PC-3 (cell line): Measurements from ENCODE around the gene SSUH2. TPM values are rescaled to one million over a fixed set of nuclear protein-coding genes. Genes with fewer than 3 reads are reported as not detected.

ENCODE experiments used
- ATAC-seq: fragments of 200-7000 bp; cut with Tn5 transposase; 2 replicates; pipeline ENCODE4 v1.9.1; 2020; ENCODE audit warnings: mild to moderate bottlenecking, moderate library complexity
- BruUV-seq: library from RNA; stranded (reverse); fragments of 400-500 nt; replicated peaks from 2 replicates; lab custom pipeline; 2021; lab: Mats Ljungman, UMichigan
- CTCF ChIA-PET: fragments of 300-600 bp; sonication (Branson Sonifier 250); formaldehyde crosslinking; loops from one replicate; lab custom pipeline; 2022; ENCODE audit warnings: antibody characterized with exemption; lab: Charles Lee
- POLR2A ChIA-PET: fragments of 300-600 bp; sonication (Branson Sonifier 250); formaldehyde crosslinking; loops from one replicate; lab custom pipeline; 2022; ENCODE audit warnings: antibody characterized with exemption; ENCODE audit not compliant: unreplicated experiment; lab: Charles Lee
- DNase-seq: peaks from one replicate; pipeline ENCODE4 v3.0.0-alpha.2; 2015
- H2AFZ ChIP-seq: fragments of 300-600 bp; sonication (generic); 2 replicates; pipeline ENCODE4 v1.6.0; 2016; ENCODE audit warnings: antibody characterized with exemption, low read length
- H3F3A ChIP-seq: fragments of 300-600 bp; sonication (generic); one replicate; pipeline ENCODE4 v1.6.0; 2017; ENCODE audit warnings: antibody characterized with exemption, low read length, control low read depth, mild to moderate bottlenecking; ENCODE audit not compliant: unreplicated experiment
- H3K27ac ChIP-seq: fragments of 300-600 bp; sonication (generic); 2 replicates; pipeline ENCODE4 v1.5.1; 2016; ENCODE audit warnings: mild to moderate bottlenecking, low read length
- H3K27me3 ChIP-seq: fragments of 300-600 bp; sonication (generic); 2 replicates; pipeline ENCODE4 v1.6.1; 2016; ENCODE audit warnings: low read length, mixed read lengths
- H3K36me3 ChIP-seq: fragments of 300-600 bp; sonication (generic); 2 replicates; pipeline ENCODE4 v1.6.1; 2016; ENCODE audit warnings: low read depth, mixed run types, low read length, mixed read lengths
- H3K4me1 ChIP-seq: fragments of 300-600 bp; sonication (generic); 2 replicates; pipeline ENCODE4 v1.5.1; 2016; ENCODE audit warnings: low read length; ENCODE audit not compliant: insufficient read depth
- H3K4me2 ChIP-seq: fragments of 300-600 bp; sonication (generic); 2 replicates; pipeline ENCODE4 v1.6.0; 2016; ENCODE audit warnings: low read length
- H3K4me3 ChIP-seq: fragments of 300-600 bp; sonication (generic); 2 replicates; pipeline ENCODE4 v1.5.1; 2016; ENCODE audit warnings: mild to moderate bottlenecking, low read length, mixed read lengths
- H3K79me2 ChIP-seq: fragments of 300-600 bp; sonication (generic); 2 replicates; pipeline ENCODE4 v1.6.1; 2017; ENCODE audit warnings: low read length, mixed read lengths
- H3K9ac ChIP-seq: fragments of 300-600 bp; sonication (generic); 2 replicates; pipeline ENCODE4 v1.6.0; 2016; ENCODE audit warnings: mild to moderate bottlenecking, low read length
- H3K9me2 ChIP-seq: fragments of 300-600 bp; sonication (generic); replicated peaks from 2 replicates; pipeline ENCODE4 v1.6.1; 2016; ENCODE audit warnings: mixed run types, low read length, mixed read lengths
- H3K9me3 ChIP-seq: fragments of 300-600 bp; sonication (generic); 2 replicates; pipeline ENCODE4 v1.6.1; 2016; ENCODE audit warnings: low read length, mixed read lengths
- H4K20me1 ChIP-seq: fragments of 300-600 bp; sonication (generic); 2 replicates; pipeline ENCODE4 v1.6.1; 2016; ENCODE audit warnings: low read length, mixed read lengths
- CTCF ChIP-seq: fragments of 300-600 bp; sonication (generic); conservative IDR thresholded peaks from 2 replicates; pipeline ENCODE4 v1.5.1; 2017; ENCODE audit warnings: antibody characterized with exemption, low read depth, mild to moderate bottlenecking, low read length
- EZH2 ChIP-seq: fragments of 300-600 bp; sonication (generic); IDR thresholded peaks from one replicate; pipeline ENCODE4 v1.6.1; 2017; ENCODE audit warnings: antibody characterized with exemption, mild to moderate bottlenecking, low read length; ENCODE audit not compliant: unreplicated experiment
- EZH2phosphoT487 ChIP-seq: fragments of 300-600 bp; sonication (generic); IDR thresholded peaks from 2 replicates; pipeline ENCODE4 v1.6.1; 2018; ENCODE audit warnings: mild to moderate bottlenecking, antibody characterized with exemption, low read length, borderline replicate concordance
- intact Hi-C: fragments of 100-400 bp; cut with micrococcal nuclease; formaldehyde crosslinking; loops from 2 replicates; pipeline ENCODE4 v1.9.0; 2023
- total RNA-seq: library from RNA; depleted of rRNA; stranded (reverse); fragments of >200 nt; gene quantifications from 2 replicates; pipeline ENCODE4 v1.2.3, GENCODE V29; 2014

The SSUH2 gene
- total RNA-seq, 1 experiment from 2014 or later: 0.44 TPM

- H3K27me3 ChIP-seq: no peaks in the 10 kb centered on the region
- POLR2A ChIA-PET: no interaction called here
- no peaks in the 10 kb centered on the region for H3K79me2 ChIP-seq
- no TSS peak for BruUV-seq
- H3K9ac ChIP-seq: no peak overlapping the region
- TF ChIP-seq EZH2phosphoT487: no peak
- TF ChIP-seq CTCF: no peak
- no peak for TF ChIP-seq EZH2
- no peak overlapping the region for H3K4me2 ChIP-seq
- no peaks in the 10 kb centered on the region for H3K9me2 ChIP-seq
- no peak overlapping the region for H3K4me3 ChIP-seq
- no peak for ATAC-seq
- DNase-seq: no peak
- no peaks in the 10 kb centered on the region for H3F3A ChIP-seq
- no peaks in the 10 kb centered on the region for H4K20me1 ChIP-seq
- H3K9me3 ChIP-seq: no peaks in the 10 kb centered on the region
- H3K36me3 ChIP-seq: no peaks in the 10 kb centered on the region
- H3K4me1 ChIP-seq: peaks cover 11% of the 10 kb centered on the region
- intact Hi-C loops: no loop called here
- no peak overlapping the region for H2AFZ ChIP-seq
- CTCF ChIA-PET: no interaction called here
- no peak overlapping the region for H3K27ac ChIP-seq
Observed at GRCh38 chr3:8647137-8647985, 2.8 kb upstream of the SSUH2 start.

- H3K9ac ChIP-seq: no peak overlapping the region
- no TSS peak for BruUV-seq
- H3K36me3 ChIP-seq: no peaks in the 10 kb centered on the region
- no peaks in the 10 kb centered on the region for H3K9me3 ChIP-seq
- no peaks in the 10 kb centered on the region for H3K27me3 ChIP-seq
- intact Hi-C loops: no loop called here
- peaks cover 11% of the 10 kb centered on the region for H3K4me1 ChIP-seq
- no peak for DNase-seq
- no peaks in the 10 kb centered on the region for H3K9me2 ChIP-seq
- H4K20me1 ChIP-seq: no peaks in the 10 kb centered on the region
- CTCF ChIA-PET: no interaction called here
- ATAC-seq: no peak
- TF ChIP-seq EZH2 (no peak), CTCF (no peak), EZH2phosphoT487 (no peak)
- H3K27ac ChIP-seq: no peak overlapping the region
- POLR2A ChIA-PET: no interaction called here
- H3K4me2 ChIP-seq: peak overlapping the region; percentile 13; the same call in 1 of the 2 replicates
- H3F3A ChIP-seq: no peaks in the 10 kb centered on the region
- no peak overlapping the region for H3K4me3 ChIP-seq
- H3K79me2 ChIP-seq: no peaks in the 10 kb centered on the region
- no peak overlapping the region for H2AFZ ChIP-seq
Observed at GRCh38 chr3:8646313-8646938, 1.8 kb upstream of the SSUH2 start.
